AG10803 (cell line): ENCODE data around the gene ZNF664.

Experiments
- DNase-seq: peaks from one replicate; pipeline ENCODE4 v3.0.0; 2010; ENCODE audit warnings: low read depth
- H3K4me3 ChIP-seq: 2 replicates; pipeline ENCODE4 v1.5.1; 2011; ENCODE audit warnings: mild to moderate bottlenecking, low read length, control low read depth
- CTCF ChIP-seq: conservative IDR thresholded peaks from 2 replicates; pipeline ENCODE4 v1.5.1; 2011; ENCODE audit warnings: mild to moderate bottlenecking, low read length, control low read depth, inconsistent platforms

ZNF664 gene

GRCh38 chr12:124004233-124004875, 31.3 kb downstream of the ZNF664 start:
- no peak overlapping the region for H3K4me3 ChIP-seq
- no peak for TF ChIP-seq CTCF
- DNase-seq: no peak

- no peak overlapping the region for H3K4me3 ChIP-seq
- DNase-seq: no peak
- TF ChIP-seq CTCF: no peak
Observed at GRCh38 chr12:124006085-124006845, 33.2 kb downstream of the ZNF664 start.

- DNase-seq: no peak
- no peak for TF ChIP-seq CTCF
- H3K4me3 ChIP-seq: no peak overlapping the region
Observed at GRCh38 chr12:124006846-124007713, 34.1 kb downstream of the ZNF664 start.

- H3K4me3 ChIP-seq: no peak overlapping the region
- no peak for TF ChIP-seq CTCF
- DNase-seq: peak; percentile 34
Observed at GRCh38 chr12:124007826-124008570, 35.0 kb downstream of the ZNF664 start.

- DNase-seq: no peak
- TF ChIP-seq CTCF: no peak
- no peak overlapping the region for H3K4me3 ChIP-seq
Observed at GRCh38 chr12:124008595-124008994, 35.6 kb downstream of the ZNF664 start.

GRCh38 chr12:124009781-124010180, 36.8 kb downstream of the ZNF664 start:
- DNase-seq: no peak
- no peak for TF ChIP-seq CTCF
- no peak overlapping the region for H3K4me3 ChIP-seq
